Psoas muscle (tissue), 8 donors: ENCODE results near the gene NELFB. TPM values are rescaled to one million over a fixed set of nuclear protein-coding genes. Genes with fewer than 3 reads are reported as not detected.

Experiments
- ATAC-seq, 4 donors: fragments of 200-7000 bp; cut with Tn5 transposase; one replicate each; pipeline ENCODE4 v1.9.1; 2020; ENCODE audit warnings: moderate library complexity in 3 of 4, mild to moderate bottlenecking in 2 of 4
- DNase-seq, 2 donors: peaks; one replicate each; pipeline ENCODE4 v3.0.0-alpha.2; 2020
- H3K27ac ChIP-seq: fragments of 200-600 bp; one replicate; pipeline ENCODE4 v1.8.0; 2022
- H3K27me3 ChIP-seq, 3 donors: fragments of 200-600 bp in 1 of 3; one replicate each; pipeline versions ENCODE4 v1.6.1 to v1.8.0; 2013 to 2022; ENCODE audit warnings: low read length in 2 of 3, mild to moderate bottlenecking in 2 of 3, moderate library complexity in 1 of 3; ENCODE audit not compliant: insufficient read depth in 3 of 3
- H3K36me3 ChIP-seq, 2 donors: fragments of 200-600 bp in 1 of 2; one replicate each; pipeline versions ENCODE4 v1.6.1 to v1.8.0; 2013 to 2022; ENCODE audit warnings: low read depth in 1 of 2, mild to moderate bottlenecking in 1 of 2, moderate library complexity in 1 of 2; ENCODE audit not compliant: insufficient read depth in 1 of 2
- H3K4me1 ChIP-seq: fragments of 200-600 bp; one replicate; pipeline ENCODE4 v1.8.0; 2022
- H3K4me3 ChIP-seq: fragments of 200-600 bp; one replicate; pipeline ENCODE4 v1.8.0; 2022; ENCODE audit warnings: mild to moderate bottlenecking
- H3K9me3 ChIP-seq: fragments of 200-600 bp; one replicate; pipeline ENCODE4 v1.8.0; 2022
- CTCF ChIP-seq: fragments of 200-600 bp; IDR thresholded peaks from one replicate; pipeline ENCODE4 v1.8.0; 2022; ENCODE audit warnings: antibody characterized with exemption
- WGBS, 3 donors: extraction: QIAGEN DNeasy Blood & Tissue Kit; methylation state at CpG; one replicate each; pipeline versions ENCODE4 v1.1.6 to v1.1.7; 2013; 5-methylcytosine and 5-hydroxymethylcytosine counted together
- intact Hi-C, 2 donors: fragments of 100-400 bp; cut with DNase I; formaldehyde crosslinking; loops; one replicate each; pipeline versions ENCODE4 v1.11.0 to v1.14.2; 2022
- polyA plus RNA-seq, 3 donors: library from polyadenylated mRNA; stranded (reverse); fragments of 200-250 nt; gene quantifications; one replicate each; pipeline ENCODE4 v1.2.3, GENCODE V29; 2013
- total RNA-seq, 4 donors: library from RNA; stranded (reverse); fragmentation: NEBNext Ultra II Directional in 2 of 4; extraction: Animal tissue kit (Norgen Biotek cat#: 25700) in 2 of 4; gene quantifications; one replicate each; pipeline versions ENCODE4 v1.2.1 to v1.2.4, GENCODE V29; 2021 to 2023
- donor health status: healthy with polysubstance abuse.
- donor health status: DM: no; HTN: no; CAD: no; lungs with moderate emphysema.
- donor health status: Bipolar disorder and iron deficiency.
- donor health status: healthy.
- donor health status: DM: yes; HTN: yes; CAD: no.
- donor health status: DM: no; HTN: no; CAD: no.
- donor health status: DM: no; HTN: no; CAD: no.
- donor health status: DM: yes; HTN: yes; CAD: no.

The NELFB gene
- total and polyA plus RNA-seq, 7 donors, result 39.1 to 74.3 (median 43.8) TPM

DNA sequence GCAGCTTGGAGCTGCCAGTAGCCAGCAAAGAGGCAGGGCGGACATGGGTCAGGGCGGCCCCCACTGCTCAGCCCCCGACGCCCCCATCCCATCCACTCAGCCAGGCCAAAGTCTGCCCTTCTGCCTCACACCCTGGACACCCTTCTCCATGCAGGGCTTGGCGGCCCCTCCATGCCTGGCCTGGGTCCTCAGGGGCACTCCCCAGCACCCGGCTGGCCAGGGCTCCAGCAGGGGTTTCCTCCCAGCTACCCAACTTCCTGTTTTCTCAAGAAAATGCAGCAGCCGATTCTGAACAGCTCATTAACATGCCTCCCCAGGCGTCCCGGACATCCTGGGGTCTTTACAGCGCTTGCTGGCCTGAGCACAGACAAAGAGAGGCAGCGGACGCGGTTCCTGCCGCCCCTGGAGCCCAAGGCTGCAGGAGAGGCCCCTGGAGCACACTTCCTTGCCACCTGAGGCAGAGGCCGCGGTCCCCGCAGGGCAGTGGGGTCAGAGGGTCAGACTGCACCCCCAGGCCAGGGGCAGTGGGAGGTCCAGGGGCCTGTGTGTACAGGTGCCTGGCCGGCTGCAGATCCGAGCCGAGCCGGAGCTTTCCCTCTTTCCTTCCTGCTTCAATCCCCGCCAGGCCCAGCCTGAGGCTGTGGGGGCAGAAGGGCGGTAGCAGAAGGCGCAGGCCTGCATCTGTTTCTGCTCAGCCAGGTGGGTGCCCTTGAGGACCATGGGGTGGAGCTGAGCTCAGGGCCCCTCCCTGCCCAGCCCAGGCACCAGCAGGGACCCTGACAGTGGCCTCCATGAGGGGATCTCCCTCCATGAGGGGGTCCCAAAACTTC is 65.6 kb downstream of the NELFB start:
- H3K36me3 ChIP-seq, result no peaks in the 10 kb centered on the region
- H3K4me3 ChIP-seq, result no peak overlapping the region
- ATAC-seq (peak in 1 of 4 donors; percentile 14), DNase-seq (peak in 1 of 2 donors; percentile 57)
- peaks cover 0 to 22% (median 12%) of the 10 kb centered on the region in 3 donors for H3K27me3 ChIP-seq
- no peak for TF ChIP-seq CTCF
- H3K9me3 ChIP-seq, result no peaks in the 10 kb centered on the region
- peak overlapping the region; percentile 30 for H3K27ac ChIP-seq
- peaks cover 9% of the 10 kb centered on the region for H3K4me1 ChIP-seq
- 65 to 70% (median 69%) methylated on average over 23 to 24 of the region's 24 CpGs for WGBS, 3 donors
- intact Hi-C loops, result no loop called here

- DNase-seq (no peak), ATAC-seq (no peak)
- TF ChIP-seq CTCF, result no peak
- intact Hi-C loops, result no loop called here
- Histone ChIP-seq H3K4me3 (no peak overlapping the region), H3K36me3 (no peaks in the 10 kb centered on the region), H3K27ac (no peak overlapping the region), H3K9me3 (no peaks in the 10 kb centered on the region), H3K4me1 (peaks cover 9% of the 10 kb centered on the region), H3K27me3 (peaks cover 0 to 12% (median 5%) of the 10 kb centered on the region in 3 donors)
- 86 to 93% (median 88%) methylated on average over 21 to 22 of the region's 22 CpGs for WGBS, 3 donors
Measured at GRCh38 chr9:137321726-137322361, 66.7 kb downstream of the NELFB start.

Other genes with a start within 250 kb of the NELFB start
- gene ABCA2, start 227.1 kb upstream of the NELFB start, total RNA-seq, result 10 to 100 TPM; 12.2 to 23.5 (median 18.3) TPM
- 10 to 100 TPM in 1 of 3 donors, 1 to 10 TPM in 2; 6.9 to 11.1 (median 8.5) TPM for gene ABCA2, start 227.1 kb upstream of the NELFB start, polyA plus RNA-seq
- under 1 TPM in 1 of 4 donors, not detected in 3; 0.08 TPM for gene FUT7, start 223.2 kb upstream of the NELFB start, total RNA-seq
- gene FUT7, start 223.2 kb upstream of the NELFB start, polyA plus RNA-seq, result under 1 TPM in 2 of 3 donors, not detected in 1; 0.01 to 0.06 TPM
- gene NPDC1, start 209.2 kb upstream of the NELFB start, total RNA-seq, result 10 to 100 TPM; 17.3 to 32.1 (median 22.6) TPM
- gene NPDC1, start 209.2 kb upstream of the NELFB start, polyA plus RNA-seq, result 10 to 100 TPM; 14.8 to 23.2 (median 17.6) TPM
- 1 to 10 TPM in 2 of 4 donors, under 1 TPM in 2; 0.59 to 1.4 (median 0.95) TPM for gene ENTPD2, start 201.3 kb upstream of the NELFB start, total RNA-seq
- under 1 TPM; 0.17 to 0.29 (median 0.28) TPM for gene ENTPD2, start 201.3 kb upstream of the NELFB start, polyA plus RNA-seq
- gene SAPCD2, start 184.8 kb upstream of the NELFB start, total RNA-seq, result under 1 TPM; 0.10 to 0.15 (median 0.12) TPM
- under 1 TPM in 2 of 3 donors, not detected in 1; 0.18 to 0.22 TPM for gene SAPCD2, start 184.8 kb upstream of the NELFB start, polyA plus RNA-seq
- gene UAP1L1, start 177.8 kb upstream of the NELFB start, total RNA-seq, result 1 to 10 TPM; 1.8 to 4.5 (median 3.0) TPM
- gene UAP1L1, start 177.8 kb upstream of the NELFB start, polyA plus RNA-seq, result 1 to 10 TPM; 1.5 to 2.4 (median 1.7) TPM
- gene MAN1B1, start 168.3 kb upstream of the NELFB start, total RNA-seq, result 10 to 100 TPM; 13.5 to 18.1 (median 14.4) TPM
- gene MAN1B1, start 168.3 kb upstream of the NELFB start, polyA plus RNA-seq, result 10 to 100 TPM; 13.1 to 24.4 (median 21.8) TPM
- 10 to 100 TPM; 43.2 to 75.3 (median 67.5) TPM for gene DPP7, start 140.6 kb upstream of the NELFB start, total RNA-seq
- 10 to 100 TPM; 34.8 to 67.7 (median 61.3) TPM for gene DPP7, start 140.6 kb upstream of the NELFB start, polyA plus RNA-seq
- gene GRIN1, start 116.2 kb upstream of the NELFB start, total RNA-seq, result not detected
- gene GRIN1, start 116.2 kb upstream of the NELFB start, polyA plus RNA-seq, result under 1 TPM in 1 of 3 donors, not detected in 2; 0.06 TPM
- not detected for gene LRRC26, start 85.3 kb upstream of the NELFB start, total RNA-seq
- gene LRRC26, start 85.3 kb upstream of the NELFB start, polyA plus RNA-seq, result not detected
- not detected for gene TMEM210, start 83.3 kb upstream of the NELFB start, total RNA-seq
- gene TMEM210, start 83.3 kb upstream of the NELFB start, polyA plus RNA-seq, result not detected
- 10 to 100 TPM; 20.5 to 32.1 (median 24.3) TPM for gene ANAPC2, start 66.8 kb upstream of the NELFB start, total RNA-seq
- 10 to 100 TPM; 13.0 to 22.6 (median 21.6) TPM for gene ANAPC2, start 66.8 kb upstream of the NELFB start, polyA plus RNA-seq
- 10 to 100 TPM; 51.5 to 65.4 (median 54.4) TPM for gene SSNA1, start 66.7 kb upstream of the NELFB start, total RNA-seq
- 100 to 1,000 TPM; 101 to 176 (median 142) TPM for gene SSNA1, start 66.7 kb upstream of the NELFB start, polyA plus RNA-seq
- gene TPRN, start 54.6 kb upstream of the NELFB start, total RNA-seq, result 10 to 100 TPM in 2 of 4 donors, 1 to 10 TPM in 2; 8.0 to 11.3 (median 9.8) TPM
- 10 to 100 TPM in 1 of 3 donors, 1 to 10 TPM in 2; 3.6 to 11.1 (median 6.7) TPM for gene TPRN, start 54.6 kb upstream of the NELFB start, polyA plus RNA-seq
- gene TMEM203, start 49.7 kb upstream of the NELFB start, total RNA-seq, result 10 to 100 TPM; 31.2 to 40.1 (median 36.0) TPM
- 10 to 100 TPM; 30.6 to 71.6 (median 47.7) TPM for gene TMEM203, start 49.7 kb upstream of the NELFB start, polyA plus RNA-seq
- gene NDOR1, start 49.6 kb upstream of the NELFB start, total RNA-seq, result 1 to 10 TPM; 2.2 to 4.4 (median 3.7) TPM
- 1 to 10 TPM; 1.5 to 6.3 (median 6.2) TPM for gene NDOR1, start 49.6 kb upstream of the NELFB start, polyA plus RNA-seq
- gene RNF208, start 33.1 kb upstream of the NELFB start, total RNA-seq, result 10 to 100 TPM in 1 of 4 donors, 1 to 10 TPM in 3; 4.8 to 12.8 (median 8.1) TPM
- gene RNF208, start 33.1 kb upstream of the NELFB start, polyA plus RNA-seq, result 1 to 10 TPM; 5.9 to 6.4 (median 6.1) TPM
- under 1 TPM in 3 of 4 donors, not detected in 1; 0.18 to 0.77 (median 0.32) TPM for gene CYSRT1, start 30.2 kb upstream of the NELFB start, total RNA-seq
- 1 to 10 TPM in 1 of 3 donors, under 1 TPM in 2; 0.08 to 1.1 (median 0.11) TPM for gene CYSRT1, start 30.2 kb upstream of the NELFB start, polyA plus RNA-seq
- gene RNF224, start 27.8 kb upstream of the NELFB start, total RNA-seq, result not detected
- gene RNF224, start 27.8 kb upstream of the NELFB start, polyA plus RNA-seq, result under 1 TPM in 1 of 3 donors, not detected in 2; 0.01 TPM
- not detected for gene SLC34A3, start 24.4 kb upstream of the NELFB start, total RNA-seq
- not detected for gene SLC34A3, start 24.4 kb upstream of the NELFB start, polyA plus RNA-seq
- 100 to 1,000 TPM; 111 to 273 (median 230) TPM for gene TUBB4B, start 14.0 kb upstream of the NELFB start, total RNA-seq
- 100 to 1,000 TPM; 350 to 838 (median 389) TPM for gene TUBB4B, start 14.0 kb upstream of the NELFB start, polyA plus RNA-seq
- gene STPG3, start 4.0 kb upstream of the NELFB start, total RNA-seq, result not detected
- gene STPG3, start 4.0 kb upstream of the NELFB start, polyA plus RNA-seq, result under 1 TPM in 1 of 3 donors, not detected in 2; 0.08 TPM
- 1 to 10 TPM; 1.7 to 2.3 (median 2.1) TPM for gene TOR4A, start 22.4 kb downstream of the NELFB start, total RNA-seq
- gene TOR4A, start 22.4 kb downstream of the NELFB start, polyA plus RNA-seq, result 1 to 10 TPM in 2 of 3 donors, under 1 TPM in 1; 0.77 to 2.3 (median 1.1) TPM
- 1 to 10 TPM; 3.5 to 7.5 (median 5.3) TPM for gene NRARP, start 46.9 kb downstream of the NELFB start, total RNA-seq
- 1 to 10 TPM in 1 of 3 donors, under 1 TPM in 2; 0.73 to 1.4 (median 0.91) TPM for gene NRARP, start 46.9 kb downstream of the NELFB start, polyA plus RNA-seq
- 10 to 100 TPM in 2 of 4 donors, 1 to 10 TPM in 2; 6.7 to 11.2 (median 9.7) TPM for gene EXD3, start 167.8 kb downstream of the NELFB start, total RNA-seq
- 1 to 10 TPM; 5.7 to 9.9 (median 7.2) TPM for gene EXD3, start 167.8 kb downstream of the NELFB start, polyA plus RNA-seq
- 1 to 10 TPM in 3 of 4 donors, under 1 TPM in 1; 0.62 to 5.1 (median 2.5) TPM for gene NOXA1, start 168.1 kb downstream of the NELFB start, total RNA-seq
- gene NOXA1, start 168.1 kb downstream of the NELFB start, polyA plus RNA-seq, result 1 to 10 TPM in 1 of 3 donors, under 1 TPM in 2; 0.43 to 1.0 (median 0.83) TPM
- not detected for gene ENTPD8, start 186.0 kb downstream of the NELFB start, total RNA-seq
- under 1 TPM in 1 of 3 donors, not detected in 2; 0.01 TPM for gene ENTPD8, start 186.0 kb downstream of the NELFB start, polyA plus RNA-seq
- 10 to 100 TPM in 1 of 4 donors, 1 to 10 TPM in 3; 4.8 to 11.2 (median 6.4) TPM for gene NSMF, start 204.0 kb downstream of the NELFB start, total RNA-seq
- gene NSMF, start 204.0 kb downstream of the NELFB start, polyA plus RNA-seq, result 10 to 100 TPM in 1 of 3 donors, 1 to 10 TPM in 2; 4.9 to 11.0 (median 5.7) TPM